ENCODE measurements around the gene LRRK1. TPM values are rescaled to one million over a fixed set of nuclear protein-coding genes. Genes with fewer than 3 reads are reported as not detected.
A peak's percentile ranks its signal among the peaks of the same experiment; 100 is the strongest.

The LRRK1 gene
- total RNA-seq, 4 donors from 2014 or later: 17.0 to 46.3 (median 26.4) TPM

DNA sequence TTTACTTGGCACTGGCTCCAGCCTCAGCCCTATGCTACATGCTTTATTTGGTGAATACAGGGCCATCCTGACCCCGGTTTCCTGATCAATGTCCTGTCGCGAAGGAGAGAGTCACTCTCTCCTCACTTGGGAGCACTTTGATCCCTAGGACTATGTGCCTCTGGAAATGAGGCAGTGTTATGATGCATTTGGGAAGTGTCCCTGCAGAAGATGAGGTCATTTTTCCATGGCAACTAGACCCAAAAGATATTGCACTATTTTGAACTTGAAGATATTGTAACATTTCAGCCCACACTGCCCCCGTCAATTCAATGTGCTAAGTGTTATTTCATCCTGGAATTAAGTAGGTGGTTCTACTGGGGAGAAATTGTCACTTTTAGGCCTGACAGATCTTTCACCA, 68.0 kb downstream of the LRRK1 start:
- Histone ChIP-seq H3K27ac (peak overlapping the region; percentile 16), H3K4me3 (no peak overlapping the region), H3K9me3 (no peaks in the 10 kb centered on the region), H3K27me3 (no peaks in the 10 kb centered on the region), H3K4me1 (no peaks in the 10 kb centered on the region), H3K36me3 (peaks cover 18% of the 10 kb centered on the region)
- 69% methylated on average over 4 of the region's 4 CpGs for WGBS
- DNase-seq (ENCODE audit: low spot score in 2 of 2): no peak
- TF ChIP-seq EP300 (IDR thresholded peaks at IDR 0.05): no peak

GRCh38 chr15:100988297-100988696, 69.1 kb downstream of the LRRK1 start:
- no peak overlapping the region for H3K4me3 ChIP-seq
- no peak for DNase-seq (ENCODE audit: low spot score in 2 of 2)
- no peaks in the 10 kb centered on the region for H3K9me3 ChIP-seq
- no peaks in the 10 kb centered on the region for H3K4me1 ChIP-seq
- WGBS: 98% methylated on average over 4 of the region's 5 CpGs
- no peak for TF ChIP-seq POLR2A (IDR thresholded peaks at IDR 0.05)
- TF ChIP-seq EP300 (IDR thresholded peaks at IDR 0.05): no peak
- no peak overlapping the region for H3K27ac ChIP-seq
- peaks cover 12% of the 10 kb centered on the region for H3K36me3 ChIP-seq
- H3K27me3 ChIP-seq: no peaks in the 10 kb centered on the region

DNA sequence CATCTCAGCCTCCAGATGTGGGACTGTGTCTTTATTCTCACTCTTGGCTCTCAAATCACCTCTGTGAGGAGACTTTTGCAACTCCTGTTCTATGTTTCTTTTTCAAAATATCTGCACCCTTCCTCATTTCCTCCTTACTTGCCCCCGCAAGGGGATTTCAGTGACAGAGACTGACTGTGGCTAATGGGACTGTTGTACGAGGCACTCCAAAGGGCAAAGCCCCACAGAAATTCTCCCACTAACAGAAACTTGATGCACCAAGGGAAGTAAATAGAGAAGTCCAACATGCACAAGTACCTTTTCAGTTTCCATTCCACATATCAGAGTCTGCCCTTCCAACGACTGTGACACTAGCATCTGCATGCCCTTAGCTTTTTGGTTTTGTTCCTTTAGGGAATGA, 69.7 kb downstream of the LRRK1 start:
- no peaks in the 10 kb centered on the region for H3K4me1 ChIP-seq
- no peak overlapping the region for H3K27ac ChIP-seq
- WGBS: 92% methylated on average over 3 of the region's 3 CpGs
- no peak for DNase-seq (ENCODE audit: low spot score in 2 of 2)
- H3K27me3 ChIP-seq: no peaks in the 10 kb centered on the region
- H3K4me3 ChIP-seq: no peak overlapping the region
- no peak for TF ChIP-seq EP300 (IDR thresholded peaks at IDR 0.05)
- no peak for TF ChIP-seq POLR2A (IDR thresholded peaks at IDR 0.05)
- no peak for TF ChIP-seq POLR2AphosphoS5 (IDR thresholded peaks at IDR 0.05)
- TF ChIP-seq, protein P1, sequence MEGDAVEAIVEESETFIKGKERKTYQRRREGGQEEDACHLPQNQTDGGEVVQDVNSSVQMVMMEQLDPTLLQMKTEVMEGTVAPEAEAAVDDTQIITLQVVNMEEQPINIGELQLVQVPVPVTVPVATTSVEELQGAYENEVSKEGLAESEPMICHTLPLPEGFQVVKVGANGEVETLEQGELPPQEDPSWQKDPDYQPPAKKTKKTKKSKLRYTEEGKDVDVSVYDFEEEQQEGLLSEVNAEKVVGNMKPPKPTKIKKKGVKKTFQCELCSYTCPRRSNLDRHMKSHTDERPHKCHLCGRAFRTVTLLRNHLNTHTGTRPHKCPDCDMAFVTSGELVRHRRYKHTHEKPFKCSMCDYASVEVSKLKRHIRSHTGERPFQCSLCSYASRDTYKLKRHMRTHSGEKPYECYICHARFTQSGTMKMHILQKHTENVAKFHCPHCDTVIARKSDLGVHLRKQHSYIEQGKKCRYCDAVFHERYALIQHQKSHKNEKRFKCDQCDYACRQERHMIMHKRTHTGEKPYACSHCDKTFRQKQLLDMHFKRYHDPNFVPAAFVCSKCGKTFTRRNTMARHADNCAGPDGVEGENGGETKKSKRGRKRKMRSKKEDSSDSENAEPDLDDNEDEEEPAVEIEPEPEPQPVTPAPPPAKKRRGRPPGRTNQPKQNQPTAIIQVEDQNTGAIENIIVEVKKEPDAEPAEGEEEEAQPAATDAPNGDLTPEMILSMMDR (IDR thresholded peaks at IDR 0.05): no peak
- no peaks in the 10 kb centered on the region for H3K9me3 ChIP-seq
- H3K36me3 ChIP-seq: peaks cover 9% of the 10 kb centered on the region

GRCh38 chr15:100994597-100995446, 75.7 kb downstream of the LRRK1 start:
- H3K9me3 ChIP-seq: no peaks in the 10 kb centered on the region
- 84% methylated on average over 17 of the region's 17 CpGs for WGBS
- no peak for DNase-seq (ENCODE audit: low spot score in 2 of 2)
- no peak overlapping the region for H3K4me3 ChIP-seq
- no peak overlapping the region for H3K27ac ChIP-seq
- TF ChIP-seq POLR2AphosphoS5 (IDR thresholded peaks at IDR 0.05): no peak
- TF ChIP-seq, protein P1 (IDR thresholded peaks at IDR 0.05): no peak
- H3K27me3 ChIP-seq: no peaks in the 10 kb centered on the region
- H3K36me3 ChIP-seq: peaks cover 12% of the 10 kb centered on the region
- H3K4me1 ChIP-seq: peaks cover 3% of the 10 kb centered on the region

DNA sequence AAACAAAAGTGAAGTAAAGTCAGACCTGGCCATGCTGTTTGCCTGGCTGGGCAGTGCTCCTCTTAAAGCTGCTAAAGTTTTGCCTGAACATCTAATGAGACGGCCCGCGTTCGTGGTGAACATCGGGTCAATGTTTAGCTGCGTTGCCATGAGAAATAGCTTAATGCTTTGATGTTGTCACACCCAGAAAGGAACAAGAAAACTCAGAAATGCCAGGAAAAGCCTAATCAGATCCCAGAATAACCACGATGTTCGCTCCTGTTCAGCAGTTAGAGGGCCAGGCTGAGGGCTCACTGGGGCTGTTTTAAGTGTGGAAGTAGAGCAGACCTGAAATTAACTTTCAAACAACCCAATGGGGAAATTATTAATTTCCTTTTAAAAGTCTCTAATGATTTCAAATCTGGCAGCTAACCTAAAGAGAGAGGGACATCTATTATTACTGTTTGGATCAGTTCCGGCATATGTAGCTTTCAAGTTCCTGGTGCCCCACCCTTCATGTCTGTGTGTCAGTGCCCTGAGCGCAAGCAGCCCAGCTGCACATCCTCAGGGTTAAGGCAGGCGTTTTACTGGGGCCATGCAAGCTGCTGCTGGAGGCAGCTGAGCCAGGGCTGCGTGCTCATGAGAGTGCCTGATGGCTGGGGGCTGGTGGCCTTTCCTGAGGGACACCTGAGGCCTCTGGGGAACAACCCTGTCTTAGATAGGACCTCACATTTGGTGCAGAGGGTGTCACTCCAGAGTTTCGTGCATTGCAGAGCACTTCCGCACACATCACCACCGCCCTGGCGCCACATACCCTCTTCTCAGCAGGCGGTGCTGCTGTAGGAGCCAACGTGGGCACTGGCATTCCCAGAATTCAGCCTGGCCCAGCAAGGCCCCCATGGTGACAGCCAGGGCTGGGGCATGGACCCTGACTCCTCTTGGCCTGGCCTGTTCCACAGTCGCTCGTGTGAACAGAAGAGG, 76.6 kb downstream of the LRRK1 start:
- DNase-seq (ENCODE audit: low spot score in 2 of 2): no peak
- Histone ChIP-seq H3K9me3 (no peaks in the 10 kb centered on the region), H3K36me3 (peaks cover 12% of the 10 kb centered on the region), H3K4me1 (peaks cover 3% of the 10 kb centered on the region), H3K4me3 (no peak overlapping the region), H3K27me3 (no peaks in the 10 kb centered on the region), H3K27ac (no peak overlapping the region)
- TF ChIP-seq, protein P1 (IDR thresholded peaks at IDR 0.05): no peak
- TF ChIP-seq POLR2AphosphoS5 (IDR thresholded peaks at IDR 0.05): no peak
- no peak for TF ChIP-seq POLR2A (IDR thresholded peaks at IDR 0.05)
- no peak for TF ChIP-seq EP300 (IDR thresholded peaks at IDR 0.05)
- WGBS: 77% methylated on average over 20 of the region's 20 CpGs

- Histone ChIP-seq H3K4me3 (no peak overlapping the region), H3K36me3 (peaks cover 12% of the 10 kb centered on the region), H3K4me1 (peaks cover 3% of the 10 kb centered on the region), H3K27ac (no peak overlapping the region), H3K27me3 (no peaks in the 10 kb centered on the region), H3K9me3 (no peaks in the 10 kb centered on the region)
- WGBS: 79% methylated on average over 1 of the region's 1 CpG
- TF ChIP-seq POLR2AphosphoS5 (IDR thresholded peaks at IDR 0.05) (no peak), EP300 (IDR thresholded peaks at IDR 0.05) (no peak), POLR2A (IDR thresholded peaks at IDR 0.05) (no peak)
- TF ChIP-seq, protein P1 (IDR thresholded peaks at IDR 0.05): no peak
- no peak for DNase-seq (ENCODE audit: low spot score in 2 of 2)
Observed at GRCh38 chr15:100997442-100997841, 78.3 kb downstream of the LRRK1 start.
